ENCODE results near the gene ZNF71. TPM values are rescaled to one million over a fixed set of nuclear protein-coding genes. Genes with fewer than 3 reads are reported as not detected.

Gene ZNF71
- total RNA-seq, 1 donor from 2014 or later = 15.8 TPM

DNA sequence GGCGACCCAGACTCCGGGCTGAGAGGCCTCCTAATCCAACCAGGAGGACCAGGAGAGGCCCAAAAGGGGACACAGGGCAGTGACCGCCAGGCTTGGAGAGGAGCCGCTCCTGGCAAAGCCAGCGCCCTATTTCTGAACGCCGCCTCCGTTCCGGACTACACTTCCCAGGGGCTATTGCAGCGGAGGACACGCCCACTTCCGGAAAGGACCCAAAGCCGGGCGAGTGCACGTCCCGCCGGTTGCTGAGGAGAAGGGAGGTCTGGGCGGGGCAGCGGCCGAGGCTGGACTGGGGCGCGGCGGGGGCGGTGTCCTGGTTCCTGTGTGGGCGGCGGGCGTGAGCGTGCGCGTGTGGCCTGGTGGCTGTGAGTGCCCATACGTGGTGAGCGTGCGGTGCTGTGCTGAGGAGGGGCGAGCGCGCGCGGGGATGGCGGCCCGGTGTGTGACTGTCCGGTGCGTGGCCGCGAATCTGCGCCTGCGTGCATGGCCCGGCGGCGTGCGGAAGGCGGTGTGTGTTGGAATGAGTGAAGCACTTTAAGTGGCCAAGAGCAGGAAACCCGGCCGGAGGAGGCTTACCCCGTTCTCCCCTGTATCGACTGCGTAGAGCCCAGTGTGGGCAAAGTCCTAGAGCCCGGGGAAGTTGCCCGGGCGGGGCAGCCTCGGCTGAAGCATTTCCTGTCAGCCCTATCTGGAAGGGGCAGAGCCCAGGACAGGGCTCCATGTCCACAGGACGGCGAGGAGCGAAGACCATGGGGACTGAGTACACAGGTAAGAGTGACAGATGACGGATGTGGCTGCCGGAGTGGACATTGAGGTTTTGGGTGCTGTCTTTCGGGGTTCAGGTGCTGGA lies 27.6 kb upstream of the ZNF71 start, which contains the start of gene ZNF470:
Gene ZNF470, plus strand, starts transcription at position 195 of the 847 bp plus-strand sequence. CDS start 2,844 bp downstream, outside the sequence.
- Mint-ChIP-seq H3K27ac (peak within 1 kb of the TSS; percentile 92), H3K4me1 (ENCODE audit: unreplicated experiment) (no peaks in the 10 kb centered on the region), H3K27me3 (no peaks in the 10 kb centered on the region), H3K4me3 (peak within 1 kb of the TSS; percentile 99), H3K36me3 (peaks cover 50% of the 10 kb centered on the region), H3K9me3 (peaks cover 4% of the 10 kb centered on the region)
- DNase-seq (ENCODE audit: extremely low spot score, unreplicated experiment) = peak; percentile 92
- TF ChIP-seq, protein P1, sequence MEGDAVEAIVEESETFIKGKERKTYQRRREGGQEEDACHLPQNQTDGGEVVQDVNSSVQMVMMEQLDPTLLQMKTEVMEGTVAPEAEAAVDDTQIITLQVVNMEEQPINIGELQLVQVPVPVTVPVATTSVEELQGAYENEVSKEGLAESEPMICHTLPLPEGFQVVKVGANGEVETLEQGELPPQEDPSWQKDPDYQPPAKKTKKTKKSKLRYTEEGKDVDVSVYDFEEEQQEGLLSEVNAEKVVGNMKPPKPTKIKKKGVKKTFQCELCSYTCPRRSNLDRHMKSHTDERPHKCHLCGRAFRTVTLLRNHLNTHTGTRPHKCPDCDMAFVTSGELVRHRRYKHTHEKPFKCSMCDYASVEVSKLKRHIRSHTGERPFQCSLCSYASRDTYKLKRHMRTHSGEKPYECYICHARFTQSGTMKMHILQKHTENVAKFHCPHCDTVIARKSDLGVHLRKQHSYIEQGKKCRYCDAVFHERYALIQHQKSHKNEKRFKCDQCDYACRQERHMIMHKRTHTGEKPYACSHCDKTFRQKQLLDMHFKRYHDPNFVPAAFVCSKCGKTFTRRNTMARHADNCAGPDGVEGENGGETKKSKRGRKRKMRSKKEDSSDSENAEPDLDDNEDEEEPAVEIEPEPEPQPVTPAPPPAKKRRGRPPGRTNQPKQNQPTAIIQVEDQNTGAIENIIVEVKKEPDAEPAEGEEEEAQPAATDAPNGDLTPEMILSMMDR (conservative IDR thresholded peaks at IDR 0.05) = no peak

DNA sequence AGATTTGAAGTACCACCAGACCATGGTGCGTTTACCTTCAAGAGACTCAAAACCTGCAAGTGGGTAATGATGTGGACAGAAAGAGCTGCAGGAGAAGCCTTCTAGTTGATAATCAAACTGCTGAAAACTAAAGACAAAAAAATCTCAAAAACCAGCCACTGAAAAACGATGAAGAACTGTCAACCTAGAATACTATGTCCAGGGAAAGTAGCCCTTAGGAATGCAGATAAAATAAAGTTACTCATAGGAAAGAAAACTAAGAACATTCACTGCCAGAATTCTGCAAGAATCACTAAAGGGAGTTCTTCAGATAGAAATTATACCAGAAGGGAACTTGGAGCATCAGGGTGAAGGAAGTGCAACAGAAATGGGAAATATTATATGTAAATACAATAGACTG lies 22.5 kb upstream of the ZNF71 start:
- TF ChIP-seq, protein P1 (conservative IDR thresholded peaks at IDR 0.05) = no peak
- Mint-ChIP-seq H3K27me3 (no peaks in the 10 kb centered on the region), H3K4me3 (no peak overlapping the region), H3K4me1 (ENCODE audit: unreplicated experiment) (no peaks in the 10 kb centered on the region), H3K9me3 (peaks cover 4% of the 10 kb centered on the region), H3K36me3 (peaks cover 79% of the 10 kb centered on the region), H3K27ac (no peak overlapping the region)
- DNase-seq (ENCODE audit: extremely low spot score, unreplicated experiment) = no peak

DNA sequence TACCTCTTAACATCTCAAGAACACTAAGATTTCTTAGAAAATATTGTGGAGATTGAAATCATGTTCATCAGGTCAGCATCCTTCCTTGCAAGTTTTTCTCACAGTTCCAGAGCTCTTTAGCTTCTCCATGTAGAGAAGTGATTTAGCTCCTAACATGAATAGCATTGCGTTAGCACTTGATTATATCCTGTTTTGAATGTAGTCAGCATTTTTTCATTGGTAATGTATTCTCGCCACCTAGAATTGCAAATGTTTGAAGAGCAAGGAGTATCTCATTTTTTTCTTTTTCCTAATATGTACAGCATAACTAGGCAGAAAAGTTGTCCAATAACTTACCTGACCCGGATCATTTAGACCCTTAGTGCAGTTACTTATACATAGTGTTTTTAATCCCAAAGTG lies 21.2 kb upstream of the ZNF71 start:
- DNase-seq (ENCODE audit: extremely low spot score, unreplicated experiment) = no peak
- peaks cover 11% of the 10 kb centered on the region for H3K9me3 Mint-ChIP-seq

DNA sequence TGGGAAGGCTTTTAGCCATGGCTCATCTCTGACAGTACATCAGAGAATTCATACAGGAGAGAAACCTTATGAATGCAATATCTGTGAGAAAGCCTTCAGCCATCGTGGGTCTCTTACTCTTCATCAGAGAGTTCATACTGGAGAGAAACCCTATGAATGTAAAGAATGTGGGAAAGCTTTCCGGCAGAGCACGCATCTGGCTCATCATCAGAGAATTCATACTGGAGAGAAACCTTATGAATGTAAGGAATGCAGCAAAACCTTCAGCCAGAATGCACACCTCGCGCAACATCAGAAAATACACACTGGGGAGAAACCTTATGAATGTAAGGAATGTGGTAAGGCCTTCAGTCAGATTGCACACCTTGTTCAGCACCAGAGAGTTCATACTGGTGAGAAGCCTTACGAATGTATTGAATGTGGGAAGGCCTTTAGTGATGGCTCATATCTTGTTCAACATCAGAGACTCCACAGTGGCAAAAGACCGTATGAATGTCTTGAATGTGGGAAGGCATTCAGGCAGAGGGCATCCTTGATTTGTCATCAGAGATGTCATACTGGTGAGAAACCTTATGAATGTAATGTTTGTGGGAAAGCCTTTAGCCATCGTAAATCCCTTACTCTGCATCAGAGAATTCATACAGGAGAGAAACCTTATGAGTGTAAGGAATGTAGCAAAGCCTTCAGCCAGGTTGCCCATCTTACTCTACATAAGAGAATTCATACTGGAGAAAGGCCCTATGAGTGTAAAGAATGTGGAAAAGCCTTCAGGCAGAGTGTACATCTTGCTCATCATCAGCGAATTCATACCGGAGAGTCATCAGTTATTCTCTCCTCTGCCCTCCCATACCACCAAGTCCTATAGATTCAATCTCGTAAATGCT lies 17.1 kb upstream of the ZNF71 start:
- H3K4me3 Mint-ChIP-seq = no peak overlapping the region
- H3K27ac Mint-ChIP-seq = no peak overlapping the region
- DNase-seq (ENCODE audit: extremely low spot score, unreplicated experiment) = no peak
- no peaks in the 10 kb centered on the region for H3K4me1 Mint-ChIP-seq (ENCODE audit: unreplicated experiment)
- TF ChIP-seq, protein P1 (conservative IDR thresholded peaks at IDR 0.05) = no peak
- H3K36me3 Mint-ChIP-seq = peaks cover 57% of the 10 kb centered on the region
- peaks cover 13% of the 10 kb centered on the region for H3K9me3 Mint-ChIP-seq
- H3K27me3 Mint-ChIP-seq = no peaks in the 10 kb centered on the region

More for the DNA sequence above, 21.2 kb upstream of the ZNF71 start:
- no peak overlapping the region for H3K4me3 Mint-ChIP-seq
- no peaks in the 10 kb centered on the region for H3K4me1 Mint-ChIP-seq (ENCODE audit: unreplicated experiment)
- H3K36me3 Mint-ChIP-seq = peaks cover 80% of the 10 kb centered on the region
- no peaks in the 10 kb centered on the region for H3K27me3 Mint-ChIP-seq
- TF ChIP-seq, protein P1 (conservative IDR thresholded peaks at IDR 0.05) = no peak
- H3K27ac Mint-ChIP-seq = no peak overlapping the region

- Mint-ChIP-seq H3K9me3 (peaks cover 11% of the 10 kb centered on the region), H3K27me3 (no peaks in the 10 kb centered on the region), H3K36me3 (peaks cover 33% of the 10 kb centered on the region), H3K4me1 (ENCODE audit: unreplicated experiment) (peaks cover 8% of the 10 kb centered on the region), H3K27ac (no peak overlapping the region), H3K4me3 (peak overlapping the region; percentile 94)
- DNase-seq (ENCODE audit: extremely low spot score, unreplicated experiment) = no peak
- TF ChIP-seq, protein P1 (conservative IDR thresholded peaks at IDR 0.05) = no peak
These were observed 688 bp upstream of the ZNF71 start for GRCh38 chr19:56594446-56594782.

Data from type B pancreatic cell (in vitro differentiated cells).